ENCODE data around the gene VWA8.

VWA8 gene

GRCh38 chr13:41694545-41695301, 266.2 kb downstream of the VWA8 start:
- no peak for DNase-seq (ENCODE audit: low read depth)
- no peak overlapping the region for H3K4me3 ChIP-seq (ENCODE audit: low read depth, low read length)
- TF ChIP-seq CTCF (IDR thresholded peaks at IDR 0.05; ENCODE audit: control insufficient read depth, extremely low read depth, insufficient read depth): no peak

GRCh38 chr13:41693434-41693833, 267.5 kb downstream of the VWA8 start:
- DNase-seq (ENCODE audit: low read depth): no peak
- no peak overlapping the region for H3K4me3 ChIP-seq (ENCODE audit: low read depth, low read length)
- TF ChIP-seq CTCF (IDR thresholded peaks at IDR 0.05; ENCODE audit: control insufficient read depth, extremely low read depth, insufficient read depth): no peak

GRCh38 chr13:41691274-41691673, 269.6 kb downstream of the VWA8 start:
- H3K4me3 ChIP-seq (ENCODE audit: low read depth, low read length): no peak overlapping the region
- TF ChIP-seq CTCF (IDR thresholded peaks at IDR 0.05; ENCODE audit: control insufficient read depth, extremely low read depth, insufficient read depth): no peak
- no peak for DNase-seq (ENCODE audit: low read depth)

GRCh38 chr13:41682766-41683165, 278.1 kb downstream of the VWA8 start:
- H3K4me3 ChIP-seq (ENCODE audit: low read depth, low read length): no peak overlapping the region
- TF ChIP-seq CTCF (IDR thresholded peaks at IDR 0.05; ENCODE audit: control insufficient read depth, extremely low read depth, insufficient read depth): no peak
- DNase-seq (ENCODE audit: low read depth): no peak

GRCh38 chr13:41682001-41682400, 278.9 kb downstream of the VWA8 start:
- no peak for TF ChIP-seq CTCF (IDR thresholded peaks at IDR 0.05; ENCODE audit: control insufficient read depth, extremely low read depth, insufficient read depth)
- DNase-seq (ENCODE audit: low read depth): no peak
- no peak overlapping the region for H3K4me3 ChIP-seq (ENCODE audit: low read depth, low read length)

GRCh38 chr13:41681587-41681986, 279.3 kb downstream of the VWA8 start:
- H3K4me3 ChIP-seq (ENCODE audit: low read depth, low read length): no peak overlapping the region
- DNase-seq (ENCODE audit: low read depth): no peak
- TF ChIP-seq CTCF (IDR thresholded peaks at IDR 0.05; ENCODE audit: control insufficient read depth, extremely low read depth, insufficient read depth): no peak

- DNase-seq (ENCODE audit: low read depth): no peak
- TF ChIP-seq CTCF (IDR thresholded peaks at IDR 0.05; ENCODE audit: control insufficient read depth, extremely low read depth, insufficient read depth): no peak
Observed at GRCh38 chr13:41680900-41681299, 280.0 kb downstream of the VWA8 start.

More at GRCh38 chr13:41680900-41681299, 280.0 kb downstream of the VWA8 start:
- no peak overlapping the region for H3K4me3 ChIP-seq (ENCODE audit: low read depth, low read length)

All from LNCaP clone FGC (cell line).